ENCODE results near the gene NPY.

NPY gene

DNA sequence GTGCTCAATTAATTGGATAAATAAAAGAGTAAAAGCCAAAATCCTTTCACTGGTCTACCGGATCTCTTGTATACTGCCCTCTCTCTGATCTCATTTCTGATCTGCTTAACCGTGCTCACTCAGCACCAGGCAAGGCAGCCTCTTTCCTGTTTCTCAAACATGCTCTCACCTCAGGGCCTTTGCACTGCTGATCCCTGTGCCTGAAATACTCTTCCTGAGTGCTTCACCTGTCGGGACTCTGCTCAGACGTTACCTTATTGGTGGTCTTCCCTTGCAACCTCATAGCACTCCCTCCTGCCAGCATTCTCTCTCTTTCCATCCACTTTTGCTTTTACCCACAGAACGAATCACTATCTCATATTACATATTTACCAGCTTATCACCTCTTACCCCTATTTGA is 55.6 kb downstream of the NPY start:
- DNase-seq (ENCODE audit: low read depth): no peak
- no peak overlapping the region for H3K4me3 ChIP-seq (ENCODE audit: low read length)
- TF ChIP-seq, protein P1, sequence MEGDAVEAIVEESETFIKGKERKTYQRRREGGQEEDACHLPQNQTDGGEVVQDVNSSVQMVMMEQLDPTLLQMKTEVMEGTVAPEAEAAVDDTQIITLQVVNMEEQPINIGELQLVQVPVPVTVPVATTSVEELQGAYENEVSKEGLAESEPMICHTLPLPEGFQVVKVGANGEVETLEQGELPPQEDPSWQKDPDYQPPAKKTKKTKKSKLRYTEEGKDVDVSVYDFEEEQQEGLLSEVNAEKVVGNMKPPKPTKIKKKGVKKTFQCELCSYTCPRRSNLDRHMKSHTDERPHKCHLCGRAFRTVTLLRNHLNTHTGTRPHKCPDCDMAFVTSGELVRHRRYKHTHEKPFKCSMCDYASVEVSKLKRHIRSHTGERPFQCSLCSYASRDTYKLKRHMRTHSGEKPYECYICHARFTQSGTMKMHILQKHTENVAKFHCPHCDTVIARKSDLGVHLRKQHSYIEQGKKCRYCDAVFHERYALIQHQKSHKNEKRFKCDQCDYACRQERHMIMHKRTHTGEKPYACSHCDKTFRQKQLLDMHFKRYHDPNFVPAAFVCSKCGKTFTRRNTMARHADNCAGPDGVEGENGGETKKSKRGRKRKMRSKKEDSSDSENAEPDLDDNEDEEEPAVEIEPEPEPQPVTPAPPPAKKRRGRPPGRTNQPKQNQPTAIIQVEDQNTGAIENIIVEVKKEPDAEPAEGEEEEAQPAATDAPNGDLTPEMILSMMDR (IDR thresholded peaks at IDR 0.05; ENCODE audit: insufficient read depth, low read depth, low read length, missing control alignments): no peak

DNA sequence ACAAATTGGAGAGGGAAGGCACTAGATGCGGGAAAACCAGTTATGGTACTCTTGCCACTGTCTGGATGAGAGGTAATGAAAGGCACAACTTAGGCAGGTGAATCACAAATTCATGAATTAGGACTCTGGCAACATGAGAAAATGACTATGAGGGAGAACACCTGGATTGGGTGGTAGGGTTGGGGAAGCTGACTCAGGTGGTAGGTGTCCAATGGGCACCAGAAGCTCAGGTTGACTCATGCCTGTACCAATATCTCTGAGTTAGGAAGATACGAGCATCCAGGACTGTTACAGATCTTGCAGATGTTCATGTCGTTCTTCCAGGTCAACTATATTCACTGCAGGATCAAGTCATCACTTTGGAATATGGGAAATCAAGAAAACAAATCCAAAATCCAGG is 56.7 kb downstream of the NPY start:
- DNase-seq (ENCODE audit: low read depth): peak; percentile 28
- H3K4me3 ChIP-seq (ENCODE audit: low read length): no peak overlapping the region
- TF ChIP-seq, protein P1 (IDR thresholded peaks at IDR 0.05; ENCODE audit: insufficient read depth, low read depth, low read length, missing control alignments): no peak

Data from epithelial cell of esophagus (primary cell).